ENCODE measurements around the gene RBMS1.
A peak's percentile ranks its signal among the peaks of the same experiment; 100 is the strongest.

Gene RBMS1

DNA sequence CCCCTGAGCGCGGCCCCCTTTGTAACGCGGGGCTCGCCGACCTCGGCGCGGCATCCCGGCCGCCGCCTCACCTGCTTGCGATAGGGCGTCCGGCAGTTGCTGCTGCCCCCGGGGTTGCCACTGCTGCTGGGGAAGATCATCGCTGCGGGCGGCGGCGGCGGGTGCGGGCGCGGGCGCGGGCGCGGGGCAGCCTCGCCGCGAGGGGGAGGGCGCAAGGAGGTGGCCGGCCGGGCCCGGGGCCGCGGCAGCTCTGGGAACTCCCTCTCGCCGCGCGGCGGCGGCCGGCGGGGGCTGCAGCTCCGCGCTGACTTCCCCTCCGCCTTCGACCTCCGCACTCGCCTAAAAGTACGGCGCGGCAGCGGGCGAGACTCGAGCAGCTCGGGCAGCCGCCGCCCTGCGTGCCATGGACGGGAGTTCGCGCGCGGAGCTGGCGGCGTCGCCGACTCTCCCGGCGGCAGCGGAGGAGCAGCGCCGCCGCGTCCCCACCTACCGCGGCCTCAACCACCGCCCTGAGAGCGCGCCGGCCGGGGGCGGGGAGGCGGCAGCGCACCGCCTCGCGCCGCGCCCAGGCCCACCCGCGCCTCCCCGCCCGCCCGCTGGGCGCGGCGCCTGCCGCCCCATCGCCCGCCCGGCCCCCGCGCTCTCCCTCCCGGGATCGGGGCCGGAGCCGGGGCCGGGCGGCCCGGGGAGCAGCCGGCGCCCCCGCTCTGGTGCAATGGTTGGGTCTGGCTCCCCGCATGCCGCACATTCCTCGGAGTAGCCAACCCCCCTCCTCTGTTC lies 86.0 kb downstream of the RBMS1 start:
- H3K4me3 ChIP-seq (replicated peaks; ENCODE audit: insufficient read depth, low read length) = peak overlapping the region; percentile 62
- TF ChIP-seq, protein P1, sequence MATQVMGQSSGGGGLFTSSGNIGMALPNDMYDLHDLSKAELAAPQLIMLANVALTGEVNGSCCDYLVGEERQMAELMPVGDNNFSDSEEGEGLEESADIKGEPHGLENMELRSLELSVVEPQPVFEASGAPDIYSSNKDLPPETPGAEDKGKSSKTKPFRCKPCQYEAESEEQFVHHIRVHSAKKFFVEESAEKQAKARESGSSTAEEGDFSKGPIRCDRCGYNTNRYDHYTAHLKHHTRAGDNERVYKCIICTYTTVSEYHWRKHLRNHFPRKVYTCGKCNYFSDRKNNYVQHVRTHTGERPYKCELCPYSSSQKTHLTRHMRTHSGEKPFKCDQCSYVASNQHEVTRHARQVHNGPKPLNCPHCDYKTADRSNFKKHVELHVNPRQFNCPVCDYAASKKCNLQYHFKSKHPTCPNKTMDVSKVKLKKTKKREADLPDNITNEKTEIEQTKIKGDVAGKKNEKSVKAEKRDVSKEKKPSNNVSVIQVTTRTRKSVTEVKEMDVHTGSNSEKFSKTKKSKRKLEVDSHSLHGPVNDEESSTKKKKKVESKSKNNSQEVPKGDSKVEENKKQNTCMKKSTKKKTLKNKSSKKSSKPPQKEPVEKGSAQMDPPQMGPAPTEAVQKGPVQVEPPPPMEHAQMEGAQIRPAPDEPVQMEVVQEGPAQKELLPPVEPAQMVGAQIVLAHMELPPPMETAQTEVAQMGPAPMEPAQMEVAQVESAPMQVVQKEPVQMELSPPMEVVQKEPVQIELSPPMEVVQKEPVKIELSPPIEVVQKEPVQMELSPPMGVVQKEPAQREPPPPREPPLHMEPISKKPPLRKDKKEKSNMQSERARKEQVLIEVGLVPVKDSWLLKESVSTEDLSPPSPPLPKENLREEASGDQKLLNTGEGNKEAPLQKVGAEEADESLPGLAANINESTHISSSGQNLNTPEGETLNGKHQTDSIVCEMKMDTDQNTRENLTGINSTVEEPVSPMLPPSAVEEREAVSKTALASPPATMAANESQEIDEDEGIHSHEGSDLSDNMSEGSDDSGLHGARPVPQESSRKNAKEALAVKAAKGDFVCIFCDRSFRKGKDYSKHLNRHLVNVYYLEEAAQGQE (IDR thresholded peaks at IDR 0.05; ENCODE audit: insufficient replicate concordance, low read depth) = peak; percentile 9
- TF ChIP-seq GABPA (IDR thresholded peaks at IDR 0.05; ENCODE audit: low read depth) (no peak), SPI1 (IDR thresholded peaks at IDR 0.05; ENCODE audit: borderline replicate concordance, low read depth) (peak; percentile 46; the same call in 1 of the 2 replicates)
- H3K27ac ChIP-seq (replicated peaks) = peak overlapping the region; percentile 85
- DNase-seq (ENCODE audit: low read depth in 1 of 2, low spot score in 1 of 2) = peak; percentile 29 to 63
- no peaks in the 10 kb centered on the region for H3K27me3 ChIP-seq (ENCODE audit: insufficient read depth, poor library complexity, severe bottlenecking)

DNA sequence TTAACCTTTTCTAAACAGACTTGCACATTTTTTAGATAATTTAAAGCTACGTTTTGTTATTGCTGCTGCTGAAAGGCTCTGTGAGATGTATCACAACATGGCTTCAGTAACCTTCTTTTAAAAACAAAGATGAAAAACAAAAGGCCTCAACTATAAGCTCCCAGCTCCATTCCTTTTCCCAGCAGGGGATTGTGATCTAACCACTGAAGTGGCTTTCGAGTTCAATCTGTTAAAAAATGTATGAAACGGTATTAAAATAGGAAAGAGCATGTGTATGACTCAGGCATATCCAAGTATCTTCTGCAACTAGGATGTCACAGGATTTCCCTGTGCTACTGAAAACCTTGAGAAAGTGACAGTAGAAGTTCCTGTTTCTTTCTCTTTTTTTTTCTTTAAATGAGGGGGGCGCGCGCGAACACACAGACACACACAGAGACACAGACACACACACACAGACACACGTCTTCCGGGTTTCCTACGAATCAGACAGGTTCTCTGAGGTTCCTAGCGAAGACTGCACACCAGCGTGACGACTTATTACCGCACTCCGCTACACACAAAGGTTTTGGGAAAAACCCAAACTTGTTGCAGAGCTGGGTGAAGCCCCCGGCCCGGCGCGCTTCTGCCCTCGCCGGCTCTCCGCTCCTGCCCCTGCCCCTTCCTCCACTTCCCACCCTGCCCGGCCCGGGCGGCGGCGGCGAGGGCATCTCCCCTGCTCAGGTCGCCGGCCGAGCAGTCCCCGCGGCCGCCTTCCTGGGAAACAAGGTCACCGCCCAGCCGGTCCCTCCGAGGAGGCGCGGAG lies 86.8 kb downstream of the RBMS1 start:
- Histone ChIP-seq H3K27me3 (ENCODE audit: insufficient read depth, poor library complexity, severe bottlenecking) (no peaks in the 10 kb centered on the region), H3K27ac (replicated peaks) (peak overlapping the region; percentile 85), H3K4me3 (replicated peaks; ENCODE audit: insufficient read depth, low read length) (peak overlapping the region; percentile 62)
- TF ChIP-seq, protein P1 (IDR thresholded peaks at IDR 0.05; ENCODE audit: insufficient replicate concordance, low read depth) = peak; percentile 16
- TF ChIP-seq POLR2AphosphoS5 (IDR thresholded peaks at IDR 0.05; ENCODE audit: low read depth) (peak; percentile 58; the same call in 1 of the 2 replicates), GABPA (IDR thresholded peaks at IDR 0.05; ENCODE audit: low read depth) (no peak), SPI1 (IDR thresholded peaks at IDR 0.05; ENCODE audit: borderline replicate concordance, low read depth) (peak; percentile 0; the same call in 1 of the 2 replicates)
- TF ChIP-seq, protein P2, sequence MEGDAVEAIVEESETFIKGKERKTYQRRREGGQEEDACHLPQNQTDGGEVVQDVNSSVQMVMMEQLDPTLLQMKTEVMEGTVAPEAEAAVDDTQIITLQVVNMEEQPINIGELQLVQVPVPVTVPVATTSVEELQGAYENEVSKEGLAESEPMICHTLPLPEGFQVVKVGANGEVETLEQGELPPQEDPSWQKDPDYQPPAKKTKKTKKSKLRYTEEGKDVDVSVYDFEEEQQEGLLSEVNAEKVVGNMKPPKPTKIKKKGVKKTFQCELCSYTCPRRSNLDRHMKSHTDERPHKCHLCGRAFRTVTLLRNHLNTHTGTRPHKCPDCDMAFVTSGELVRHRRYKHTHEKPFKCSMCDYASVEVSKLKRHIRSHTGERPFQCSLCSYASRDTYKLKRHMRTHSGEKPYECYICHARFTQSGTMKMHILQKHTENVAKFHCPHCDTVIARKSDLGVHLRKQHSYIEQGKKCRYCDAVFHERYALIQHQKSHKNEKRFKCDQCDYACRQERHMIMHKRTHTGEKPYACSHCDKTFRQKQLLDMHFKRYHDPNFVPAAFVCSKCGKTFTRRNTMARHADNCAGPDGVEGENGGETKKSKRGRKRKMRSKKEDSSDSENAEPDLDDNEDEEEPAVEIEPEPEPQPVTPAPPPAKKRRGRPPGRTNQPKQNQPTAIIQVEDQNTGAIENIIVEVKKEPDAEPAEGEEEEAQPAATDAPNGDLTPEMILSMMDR (IDR thresholded peaks at IDR 0.05; ENCODE audit: insufficient read depth, low read length) = no peak
- DNase-seq (ENCODE audit: low read depth in 1 of 2, low spot score in 1 of 2) = peak; percentile 49 to 91

DNA sequence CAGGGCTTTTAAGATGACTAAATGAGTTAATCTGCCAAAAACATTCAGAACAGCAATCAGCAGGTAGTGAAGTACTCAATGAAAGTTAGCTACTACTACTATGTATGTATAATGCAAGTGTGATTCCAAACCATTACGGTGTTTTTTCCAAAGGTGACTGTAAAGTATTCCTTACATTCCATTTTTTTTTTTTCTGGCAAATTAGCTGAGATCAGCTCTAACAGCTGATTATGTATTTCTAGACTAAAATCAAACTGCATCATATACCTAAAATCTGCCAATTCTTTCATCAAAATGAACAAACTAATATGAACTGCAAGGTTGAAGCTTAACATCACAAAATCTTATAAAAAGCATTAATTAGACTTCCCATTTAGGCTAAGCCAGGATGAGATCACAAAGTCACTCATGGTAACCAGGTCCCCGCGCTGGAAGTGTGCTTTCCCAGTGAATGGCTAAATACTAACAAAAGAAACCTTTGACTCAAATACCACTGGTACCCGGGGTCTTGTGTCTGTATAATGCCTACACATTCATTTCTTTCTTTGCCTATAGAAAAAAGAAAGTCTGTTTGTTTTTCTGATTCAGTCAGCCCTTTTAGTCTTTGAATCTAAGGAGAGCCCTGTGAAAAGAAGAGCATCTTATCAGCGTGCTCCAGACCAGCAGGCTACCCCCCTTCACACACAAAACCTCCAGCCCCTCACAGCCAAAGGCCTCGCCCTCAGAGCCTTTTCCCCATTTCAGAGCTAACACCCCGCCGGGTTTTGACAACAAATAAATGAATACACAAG lies 88.3 kb downstream of the RBMS1 start:
- Histone ChIP-seq H3K27ac (replicated peaks) (no peak overlapping the region), H3K4me3 (replicated peaks; ENCODE audit: insufficient read depth, low read length) (no peak overlapping the region), H3K27me3 (ENCODE audit: insufficient read depth, poor library complexity, severe bottlenecking) (no peaks in the 10 kb centered on the region)
- TF ChIP-seq POLR2AphosphoS5 (IDR thresholded peaks at IDR 0.05; ENCODE audit: low read depth) (no peak), GABPA (IDR thresholded peaks at IDR 0.05; ENCODE audit: low read depth) (no peak), SPI1 (IDR thresholded peaks at IDR 0.05; ENCODE audit: borderline replicate concordance, low read depth) (no peak)
- TF ChIP-seq, protein P2 (IDR thresholded peaks at IDR 0.05; ENCODE audit: insufficient read depth, low read length) = no peak
- TF ChIP-seq, protein P1 (IDR thresholded peaks at IDR 0.05; ENCODE audit: insufficient replicate concordance, low read depth) = no peak
- DNase-seq (ENCODE audit: low read depth in 1 of 2, low spot score in 1 of 2) = no peak

Data from HL-60 (cell line).